HG02938 (cell line): ENCODE data around the gene VWA5B1.
"Not testable (repeated sequence)": the region's sequence is repeated elsewhere in the genome, so short reads cannot be mapped to it uniquely, and the experiment has no call there.

ENCODE experiments used
- ATAC-seq: cut with Tn5 transposase; IDR thresholded peaks from one replicate; pipeline ENCODE4 v1.9.1; 2021; ENCODE audit warnings: mild to moderate bottlenecking, moderate library complexity; ENCODE audit not compliant: unreplicated experiment

VWA5B1 gene

GRCh38 chr1:20290624-20291597, at the start of gene VWA5B1:
VWA5B1 (plus strand) TSS chr1:20290875; CDS start chr1:20310602, 19,727 bp downstream.
- no peak for ATAC-seq

- ATAC-seq: no peak
Measured at GRCh38 chr1:20242890-20243479, 47.7 kb upstream of the VWA5B1 start.

GRCh38 chr1:20248971-20249612, 41.6 kb upstream of the VWA5B1 start:
- no peak for ATAC-seq

- no peak for ATAC-seq
Measured at GRCh38 chr1:20250340-20250989, 40.2 kb upstream of the VWA5B1 start.

GRCh38 chr1:20252587-20252986, 38.1 kb upstream of the VWA5B1 start:
- no peak for ATAC-seq

GRCh38 chr1:20255666-20256065, 35.0 kb upstream of the VWA5B1 start:
- ATAC-seq: no peak

GRCh38 chr1:20259646-20260045, 31.0 kb upstream of the VWA5B1 start:
- ATAC-seq: no peak

GRCh38 chr1:20261095-20261494, 29.6 kb upstream of the VWA5B1 start:
- ATAC-seq: no peak

- no peak for ATAC-seq
Measured at GRCh38 chr1:20262810-20263534, 27.7 kb upstream of the VWA5B1 start.

- ATAC-seq: no peak
Measured at GRCh38 chr1:20265250-20265649, 25.4 kb upstream of the VWA5B1 start.

GRCh38 chr1:20266141-20266540, 24.5 kb upstream of the VWA5B1 start:
- ATAC-seq: no peak

- no peak for ATAC-seq
Measured at GRCh38 chr1:20266642-20267041, 24.0 kb upstream of the VWA5B1 start.

GRCh38 chr1:20271498-20272400, 18.9 kb upstream of the VWA5B1 start:
- ATAC-seq: no peak

GRCh38 chr1:20273716-20274115, 17.0 kb upstream of the VWA5B1 start:
- ATAC-seq: not testable (repeated sequence)

- no peak for ATAC-seq
Measured at GRCh38 chr1:20275319-20275925, 15.3 kb upstream of the VWA5B1 start.

GRCh38 chr1:20276485-20277159, 14.1 kb upstream of the VWA5B1 start:
- ATAC-seq: no peak

GRCh38 chr1:20278692-20279130, 12.0 kb upstream of the VWA5B1 start:
- ATAC-seq: no peak

- no peak for ATAC-seq
Measured at GRCh38 chr1:20279509-20279908, 11.2 kb upstream of the VWA5B1 start.
